IPS DF 4.7 (cell line): ENCODE results near the gene EGR4.

Experiments
- DNase-seq: peaks from one replicate; pipeline ENCODE4 v3.0.0-alpha.2; 2013; ENCODE audit warnings: low spot score; ENCODE audit errors: extremely low read depth

Gene EGR4

DNA sequence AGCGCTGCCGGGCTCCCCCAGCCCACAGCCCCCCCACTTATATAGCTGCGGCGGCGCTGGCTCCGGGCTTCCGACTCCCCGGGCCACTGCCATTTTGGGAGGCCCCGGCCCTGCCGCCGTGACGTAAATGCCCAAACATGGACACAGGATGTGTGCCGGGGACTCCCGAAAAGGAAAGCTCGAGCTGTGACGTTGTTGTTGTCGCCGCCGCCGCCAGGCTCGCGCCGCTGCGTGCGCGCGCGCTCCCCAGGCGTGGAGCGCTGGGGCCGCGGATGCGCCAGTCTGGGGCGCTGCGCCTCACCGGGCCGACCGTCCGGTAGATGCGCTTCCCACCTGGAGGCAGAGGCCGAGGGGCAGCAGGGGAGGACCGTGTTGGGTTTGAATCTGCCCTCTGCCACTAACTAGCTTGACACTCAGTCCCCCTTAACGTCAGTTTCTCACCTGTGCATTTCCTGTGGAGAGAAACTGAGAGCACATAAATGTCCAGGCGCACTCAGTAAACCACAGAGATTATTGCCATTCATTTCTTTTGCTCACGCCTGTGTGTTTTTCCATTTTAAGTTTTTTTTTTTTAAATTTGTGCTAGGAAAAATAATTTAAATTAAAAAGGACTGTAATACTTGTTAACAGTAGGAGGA, at the start of gene EGR4:
TSS of gene EGR4 (minus strand) at position 15 of the 638 bp plus-strand sequence. CDS start 231 bp downstream, outside the sequence.
- DNase-seq: no peak

DNA sequence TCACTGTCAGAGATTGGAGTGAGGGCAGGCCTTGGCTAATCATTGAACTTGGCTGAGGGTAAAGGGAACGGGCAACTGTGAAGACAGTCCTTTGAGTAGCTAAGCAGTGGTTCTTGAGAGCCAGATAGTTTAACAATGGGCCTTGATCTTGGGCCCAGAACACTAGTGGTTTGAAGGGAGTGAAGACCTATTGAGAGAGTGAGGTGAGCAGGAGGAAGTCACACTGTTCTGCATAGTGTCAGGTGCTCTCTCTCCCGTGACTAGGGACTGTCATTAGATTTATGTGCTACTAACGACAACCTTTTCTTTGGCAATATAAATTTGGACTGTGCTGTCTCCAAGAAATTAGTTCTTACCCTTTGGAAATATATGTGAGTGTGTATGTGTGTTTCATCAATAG, 47.7 kb upstream of the EGR4 start:
- DNase-seq: no peak

DNA sequence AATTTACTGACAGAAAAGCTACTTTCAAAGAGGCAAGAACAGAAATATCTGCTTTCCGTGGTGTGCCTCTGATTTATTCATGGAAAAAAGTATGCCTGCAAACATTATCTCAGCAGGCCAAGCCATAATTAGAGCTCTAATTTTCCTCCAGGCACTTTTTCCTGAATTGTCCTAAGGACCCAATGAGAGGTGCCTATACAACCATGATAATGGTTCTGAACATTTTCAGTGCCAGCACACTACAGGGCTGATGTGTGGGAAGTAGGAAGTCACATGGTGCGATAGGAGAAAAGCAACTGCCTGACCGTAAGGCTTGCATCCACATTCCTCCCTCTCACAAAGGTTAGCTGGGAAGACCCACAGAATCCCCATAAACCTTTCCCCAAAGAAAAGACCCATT, 45.9 kb upstream of the EGR4 start:
- DNase-seq: no peak

GRCh38 chr2:73337828-73338227, 44.5 kb upstream of the EGR4 start:
- DNase-seq: no peak

- DNase-seq: no peak
Measured at GRCh38 chr2:73334620-73335019, 41.3 kb upstream of the EGR4 start.

GRCh38 chr2:73334045-73334444, 40.7 kb upstream of the EGR4 start:
- DNase-seq: no peak

DNA sequence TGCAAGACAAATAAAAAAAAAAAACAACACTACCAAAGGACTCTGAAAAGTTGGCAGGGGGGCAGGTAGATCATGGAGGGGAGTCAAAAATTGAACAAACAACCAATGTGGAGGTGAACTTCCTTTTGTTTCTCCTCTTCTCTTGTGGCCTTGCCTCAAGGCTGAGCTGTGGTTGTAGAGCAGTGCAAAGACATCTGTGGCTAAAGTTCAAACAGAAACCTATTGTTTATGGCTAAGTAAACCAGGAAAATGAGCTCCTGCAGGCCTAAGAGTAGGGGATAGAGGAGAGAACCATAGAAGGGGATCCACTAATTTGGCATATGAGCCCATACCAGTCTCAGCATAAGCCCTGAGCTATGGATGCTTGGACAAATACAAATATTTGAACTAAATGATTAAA, 40.2 kb upstream of the EGR4 start:
- DNase-seq: no peak

- DNase-seq: no peak
Measured at GRCh38 chr2:73324126-73324725, 30.9 kb upstream of the EGR4 start.

GRCh38 chr2:73323551-73323950, 30.2 kb upstream of the EGR4 start:
- no peak for DNase-seq

DNA sequence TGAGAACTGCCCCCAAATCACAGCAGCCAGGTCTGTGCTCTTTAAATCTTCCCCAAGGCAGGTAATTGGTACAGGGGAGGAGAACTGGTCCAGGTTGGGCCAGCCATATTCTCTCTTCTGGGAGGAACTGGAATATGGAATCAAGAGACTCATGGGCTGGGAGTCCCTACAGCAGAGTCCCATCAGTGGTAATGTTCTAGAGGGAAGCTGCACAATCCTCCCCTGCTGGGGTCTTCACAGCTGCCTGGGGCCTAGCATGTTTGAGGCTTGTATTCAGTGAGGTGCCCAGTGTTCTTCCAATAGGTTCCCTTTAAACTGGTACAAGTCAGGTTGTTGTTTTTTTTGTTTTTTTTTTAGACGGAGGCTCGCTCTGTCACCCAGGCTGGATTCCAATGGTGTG, 21.1 kb upstream of the EGR4 start:
- no peak for DNase-seq

GRCh38 chr2:73307720-73308119, 14.4 kb upstream of the EGR4 start:
- DNase-seq: no peak

DNA sequence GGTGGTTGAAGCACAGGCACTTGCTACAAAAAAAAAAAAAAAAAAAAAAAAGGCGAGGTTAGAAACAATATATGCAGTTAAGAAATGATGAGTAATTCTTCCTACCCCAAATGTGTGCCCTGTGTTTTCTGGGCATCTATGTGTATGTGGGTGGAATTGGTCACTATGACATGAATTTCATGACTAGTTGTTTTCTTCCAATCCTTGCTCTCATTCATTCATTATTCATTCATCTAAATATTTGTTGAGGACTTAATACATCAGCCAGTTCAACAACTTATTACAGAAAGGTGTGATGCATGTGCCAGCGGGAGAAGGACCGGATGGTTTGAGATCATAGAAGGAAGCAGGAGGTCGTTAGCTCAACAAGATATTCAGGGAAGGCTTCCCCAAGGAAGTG, 8.3 kb upstream of the EGR4 start:
- DNase-seq: no peak

DNA sequence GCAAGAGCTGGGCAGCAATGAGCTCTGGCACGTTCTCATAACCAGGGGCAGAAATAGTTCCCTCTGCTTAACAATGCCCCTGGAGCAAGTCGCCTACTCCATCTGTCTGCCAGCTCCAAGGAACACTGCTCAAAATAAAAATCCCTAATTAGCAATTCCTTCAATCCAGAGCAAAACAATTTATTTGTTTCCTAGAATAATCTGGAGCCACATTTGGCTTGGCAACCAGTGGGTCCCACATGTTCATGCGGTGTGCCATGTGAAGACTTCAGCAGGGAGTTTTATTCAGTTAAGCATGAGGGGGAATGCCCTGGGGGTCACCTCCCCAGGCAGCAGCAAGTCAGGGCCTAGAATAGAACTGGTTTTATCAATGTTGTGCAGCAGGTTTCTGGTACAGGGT, 7.6 kb upstream of the EGR4 start:
- DNase-seq: no peak

GRCh38 chr2:73297586-73297985, 4.2 kb upstream of the EGR4 start:
- no peak for DNase-seq

DNA sequence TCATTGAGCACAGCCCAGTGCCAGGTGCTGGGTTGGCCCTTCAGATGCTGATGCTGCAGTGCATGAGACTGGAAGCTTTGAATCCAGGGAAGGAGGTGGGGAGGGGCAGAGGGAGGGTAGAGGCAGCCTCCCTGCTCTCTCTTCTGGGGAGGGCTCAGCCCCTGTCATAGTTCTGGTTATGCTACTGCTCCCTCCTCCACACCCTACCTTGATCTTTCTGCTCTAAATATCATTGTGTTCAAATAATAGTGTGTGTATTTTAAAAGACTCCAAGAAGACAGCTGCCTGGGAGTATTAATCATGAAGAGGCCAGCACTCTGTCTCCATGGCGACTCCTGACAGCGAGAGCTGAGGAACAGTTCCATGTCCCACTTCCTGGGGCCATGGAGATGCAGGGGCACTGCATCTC, 3.8 kb upstream of the EGR4 start:
- DNase-seq: no peak

GRCh38 chr2:73295751-73296400, 2.5 kb upstream of the EGR4 start:
- DNase-seq: no peak

- DNase-seq: no peak
Measured at GRCh38 chr2:73294239-73294638, 891 bp upstream of the EGR4 start.

GRCh38 chr2:73292906-73293533, 328 bp downstream of the EGR4 start:
- DNase-seq: no peak

- no peak for DNase-seq
Measured at GRCh38 chr2:73292316-73292905, 937 bp downstream of the EGR4 start.

DNA sequence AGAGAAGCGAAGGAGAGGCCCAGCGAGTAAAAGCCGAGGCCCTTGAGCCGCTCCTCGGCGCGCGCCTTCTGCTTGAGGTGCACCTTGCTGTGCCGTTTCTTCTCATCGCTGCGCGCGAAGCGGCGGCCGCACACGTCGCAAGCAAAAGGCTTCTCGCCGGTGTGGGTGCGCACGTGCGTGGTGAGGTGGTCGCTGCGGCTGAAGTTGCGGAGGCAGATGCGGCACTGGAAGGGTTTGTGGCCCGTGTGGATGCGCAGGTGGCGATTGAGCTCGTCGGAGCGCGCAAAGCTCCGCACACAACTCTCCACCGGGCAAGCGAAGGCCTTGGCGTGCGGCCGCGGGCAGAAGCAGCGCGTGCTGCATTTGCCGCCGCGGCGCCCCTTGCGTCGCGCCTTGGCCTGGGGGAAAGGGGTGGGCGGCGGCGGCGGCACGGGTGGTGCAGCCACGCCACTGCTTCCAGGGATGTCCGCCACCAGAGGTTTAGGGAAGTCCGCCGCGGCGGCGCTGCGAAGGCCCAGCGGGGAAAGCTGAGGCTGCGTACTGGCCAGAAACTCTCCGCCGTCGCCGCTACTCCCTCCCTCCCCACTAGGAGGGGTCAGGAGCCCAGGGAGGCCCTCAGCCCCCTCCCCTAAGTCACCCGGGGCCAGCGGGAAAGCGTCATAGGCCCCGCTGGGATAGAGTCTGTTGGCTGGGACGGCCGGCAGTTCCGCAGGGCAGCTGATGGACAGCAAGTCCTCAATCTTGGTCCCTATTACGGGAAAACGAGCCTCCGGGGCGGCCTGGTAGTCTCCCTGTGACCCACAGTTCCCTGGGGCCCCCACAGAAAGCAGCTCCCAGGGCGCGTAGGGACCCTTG, 1.7 kb downstream of the EGR4 start:
- no peak for DNase-seq

GRCh38 chr2:73291093-73291460, 2.3 kb downstream of the EGR4 start:
- DNase-seq: no peak
